Smooth muscle cell (in vitro differentiated cells): Measurements from ENCODE around the gene IFT22. TPM values are rescaled to one million over a fixed set of nuclear protein-coding genes. Genes with fewer than 3 reads are reported as not detected.

Source experiments
- DNase-seq: peaks from one replicate; lab custom pipeline; 2025; ENCODE audit not compliant: unreplicated experiment; lab: John Stamatoyannopoulos, UW
- H2AFZ ChIP-seq: fragments of 200-600 bp; sonication (generic); 2 replicates; pipeline ENCODE4 v1.6.0; 2016; ENCODE audit warnings: antibody characterized with exemption, low read depth, mild to moderate bottlenecking
- H3F3A ChIP-seq: fragments of 200-600 bp; sonication (generic); 2 replicates; pipeline ENCODE4 v1.6.0; 2017; ENCODE audit warnings: antibody characterized with exemption, low read depth
- H3K27ac ChIP-seq: fragments of 200-600 bp; sonication (generic); 2 replicates; pipeline ENCODE4 v1.5.1; 2016; ENCODE audit warnings: low read depth, mild to moderate bottlenecking
- H3K27me3 ChIP-seq: fragments of 200-600 bp; sonication (generic); 2 replicates; pipeline ENCODE4 v1.6.1; 2016; ENCODE audit warnings: low read depth, mild to moderate bottlenecking
- H3K36me3 ChIP-seq: fragments of 200-600 bp; sonication (generic); 2 replicates; pipeline ENCODE4 v1.5.1; 2016; ENCODE audit warnings: low read depth
- H3K4me1 ChIP-seq: fragments of 200-600 bp; sonication (generic); 2 replicates; pipeline ENCODE4 v1.5.1; 2016; ENCODE audit warnings: low read depth
- H3K4me2 ChIP-seq: fragments of 200-600 bp; sonication (generic); 2 replicates; pipeline ENCODE4 v1.6.0; 2016; ENCODE audit warnings: mild to moderate bottlenecking
- H3K4me3 ChIP-seq: fragments of 200-600 bp; sonication (generic); 2 replicates; pipeline ENCODE4 v1.5.1; 2016; ENCODE audit warnings: mild to moderate bottlenecking
- H3K79me2 ChIP-seq: fragments of 200-600 bp; sonication (generic); 2 replicates; pipeline ENCODE4 v1.6.0; 2016; ENCODE audit warnings: low read depth, mild to moderate bottlenecking
- H3K9ac ChIP-seq: fragments of 200-600 bp; sonication (generic); 2 replicates; pipeline ENCODE4 v1.6.0; 2016; ENCODE audit warnings: low read depth
- H3K9me3 ChIP-seq: fragments of 200-600 bp; sonication (generic); replicated peaks from 2 replicates; pipeline ENCODE4 v1.5.1; 2016; ENCODE audit warnings: low read depth
- H4K20me1 ChIP-seq: fragments of 200-600 bp; sonication (generic); 2 replicates; pipeline ENCODE4 v1.6.0; 2016; ENCODE audit warnings: low read depth
- WGBS: methylation state at CpG from one replicate; pipeline ENCODE4 v1.1.7; 2016; ENCODE audit warnings: low lambda C conversion rate; 5-methylcytosine and 5-hydroxymethylcytosine counted together
- polyA plus RNA-seq: library from polyadenylated mRNA; unstranded; fragments of >200 nt; fragmentation: Nextera tagmentation; extraction: Ambion mirVana; gene quantifications from 2 replicates; pipeline ENCODE4 v1.2.1, GENCODE V29; 2016
- total RNA-seq: library from RNA; depleted of rRNA; stranded (reverse); fragments of >200 nt; gene quantifications from 2 replicates; pipeline ENCODE4 v1.2.3, GENCODE V29; 2014
- TF ChIP-seq, protein P1 (sequence below): fragments of 200-600 bp; sonication (generic); IDR thresholded peaks from 2 replicates; pipeline ENCODE4 v1.5.1; 2017; ENCODE audit warnings: borderline replicate concordance, mild to moderate bottlenecking, antibody characterized with exemption; ENCODE audit not compliant: insufficient read depth, poor library complexity, severe bottlenecking

The IFT22 gene
- total and polyA plus RNA-seq, 2 experiments from 2014 or later: 36.8 to 51.9 TPM

DNA sequence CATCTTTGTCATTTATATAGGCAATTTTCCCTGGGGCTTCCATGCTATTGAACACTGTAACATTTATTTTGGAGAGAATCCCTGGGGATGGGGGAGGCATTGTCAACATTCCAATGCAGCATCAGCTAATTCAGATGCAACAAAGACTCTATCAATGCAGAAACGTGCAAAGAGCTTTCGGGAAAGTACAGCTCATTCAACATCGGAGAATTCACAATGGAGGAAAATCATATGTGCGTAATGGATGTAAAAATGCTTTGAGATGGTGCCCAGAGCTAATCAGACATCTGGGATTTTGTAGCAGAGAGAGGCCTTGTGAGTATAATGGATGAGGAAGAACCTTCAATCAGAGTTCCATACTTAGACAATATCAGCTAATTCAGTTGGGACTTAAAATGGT, 48.4 kb downstream of the IFT22 start:
- H3K36me3 ChIP-seq: no peaks in the 10 kb centered on the region
- TF ChIP-seq, protein P1, sequence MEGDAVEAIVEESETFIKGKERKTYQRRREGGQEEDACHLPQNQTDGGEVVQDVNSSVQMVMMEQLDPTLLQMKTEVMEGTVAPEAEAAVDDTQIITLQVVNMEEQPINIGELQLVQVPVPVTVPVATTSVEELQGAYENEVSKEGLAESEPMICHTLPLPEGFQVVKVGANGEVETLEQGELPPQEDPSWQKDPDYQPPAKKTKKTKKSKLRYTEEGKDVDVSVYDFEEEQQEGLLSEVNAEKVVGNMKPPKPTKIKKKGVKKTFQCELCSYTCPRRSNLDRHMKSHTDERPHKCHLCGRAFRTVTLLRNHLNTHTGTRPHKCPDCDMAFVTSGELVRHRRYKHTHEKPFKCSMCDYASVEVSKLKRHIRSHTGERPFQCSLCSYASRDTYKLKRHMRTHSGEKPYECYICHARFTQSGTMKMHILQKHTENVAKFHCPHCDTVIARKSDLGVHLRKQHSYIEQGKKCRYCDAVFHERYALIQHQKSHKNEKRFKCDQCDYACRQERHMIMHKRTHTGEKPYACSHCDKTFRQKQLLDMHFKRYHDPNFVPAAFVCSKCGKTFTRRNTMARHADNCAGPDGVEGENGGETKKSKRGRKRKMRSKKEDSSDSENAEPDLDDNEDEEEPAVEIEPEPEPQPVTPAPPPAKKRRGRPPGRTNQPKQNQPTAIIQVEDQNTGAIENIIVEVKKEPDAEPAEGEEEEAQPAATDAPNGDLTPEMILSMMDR: no peak
- 48% methylated on average over 4 of the region's 4 CpGs for WGBS

DNA sequence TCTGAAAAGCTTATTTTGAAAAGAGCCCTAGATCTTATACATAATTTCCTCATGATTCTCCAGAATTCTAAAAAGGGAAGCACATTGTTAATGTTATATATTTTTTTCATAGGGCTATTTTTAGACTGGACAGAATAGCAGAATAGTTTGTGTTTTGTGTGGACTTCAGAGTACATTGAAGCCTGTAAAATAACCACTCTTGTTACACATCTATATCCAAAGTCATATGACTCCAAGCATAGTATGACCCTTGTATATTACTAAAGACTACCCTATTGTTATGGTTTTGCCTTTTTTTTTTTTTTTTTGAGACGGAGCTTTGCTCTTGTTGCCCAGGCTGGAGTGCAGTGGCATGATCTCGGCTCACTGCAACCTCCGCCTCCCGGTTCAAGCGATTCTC, 50.6 kb downstream of the IFT22 start:
- Histone ChIP-seq H3K9ac (no peak overlapping the region), H3K27ac (no peak overlapping the region), H3K4me1 (no peaks in the 10 kb centered on the region), H3K4me3 (no peak overlapping the region), H3K27me3 (no peaks in the 10 kb centered on the region), H3K4me2 (no peak overlapping the region), H2AFZ (no peak overlapping the region), H3K36me3 (no peaks in the 10 kb centered on the region), H4K20me1 (no peaks in the 10 kb centered on the region), H3K9me3 (no peaks in the 10 kb centered on the region), H3K79me2 (no peaks in the 10 kb centered on the region), H3F3A (no peaks in the 10 kb centered on the region)
- no peak for DNase-seq
- 93% methylated on average over 5 of the region's 5 CpGs for WGBS
- TF ChIP-seq, protein P1: no peak

More for the DNA sequence above, 48.4 kb downstream of the IFT22 start:
- no peak overlapping the region for H3K4me2 ChIP-seq
- DNase-seq: no peak
- H4K20me1 ChIP-seq: no peaks in the 10 kb centered on the region
- no peak overlapping the region for H2AFZ ChIP-seq
- H3F3A ChIP-seq: no peaks in the 10 kb centered on the region
- no peak overlapping the region for H3K4me3 ChIP-seq
- H3K27ac ChIP-seq: no peak overlapping the region
- H3K4me1 ChIP-seq: no peaks in the 10 kb centered on the region
- H3K27me3 ChIP-seq: no peaks in the 10 kb centered on the region
- H3K79me2 ChIP-seq: no peaks in the 10 kb centered on the region
- H3K9ac ChIP-seq: no peak overlapping the region
- H3K9me3 ChIP-seq: no peaks in the 10 kb centered on the region

DNA sequence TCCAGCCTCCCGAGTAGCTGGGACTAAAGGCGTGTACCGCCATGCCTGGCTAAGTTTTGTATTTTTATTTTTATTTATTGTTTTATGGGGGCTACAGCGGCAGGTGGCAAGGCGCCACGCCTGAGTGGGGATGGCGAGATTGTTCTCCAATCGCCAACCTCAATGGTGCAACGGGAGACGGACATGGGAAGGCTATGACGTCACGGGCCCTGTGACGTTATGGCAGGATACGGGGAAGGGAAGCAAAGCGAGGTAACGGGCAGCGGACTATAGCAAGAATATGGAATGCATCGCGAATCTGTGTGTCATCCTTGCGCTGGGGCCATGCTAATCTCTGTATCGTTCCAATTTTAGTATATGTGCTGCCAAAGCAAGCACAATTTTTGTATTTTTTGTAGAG, 51.9 kb downstream of the IFT22 start:
- H3K79me2 ChIP-seq: no peaks in the 10 kb centered on the region
- H3K4me2 ChIP-seq: no peak overlapping the region
- no peak overlapping the region for H3K9ac ChIP-seq
- H4K20me1 ChIP-seq: no peaks in the 10 kb centered on the region
- no peaks in the 10 kb centered on the region for H3F3A ChIP-seq
- H2AFZ ChIP-seq: no peak overlapping the region
- H3K36me3 ChIP-seq: no peaks in the 10 kb centered on the region
- no peaks in the 10 kb centered on the region for H3K4me1 ChIP-seq
- H3K9me3 ChIP-seq: no peaks in the 10 kb centered on the region
- no peaks in the 10 kb centered on the region for H3K27me3 ChIP-seq
- TF ChIP-seq, protein P1: no peak
- H3K27ac ChIP-seq: no peak overlapping the region
- H3K4me3 ChIP-seq: no peak overlapping the region
- WGBS: 92% methylated on average over 21 of the region's 21 CpGs
- DNase-seq: no peak
